ENCODE results near the gene RBM47. TPM values are rescaled to one million over a fixed set of nuclear protein-coding genes. Genes with fewer than 3 reads are reported as not detected.

Gene RBM47
- total and polyA plus RNA-seq, 10 of the 15 experiments (the other 5 are each of a cell fraction or from before 2014, with no cell fraction given) = 7.9 to 45.0 (median 28.7) TPM

DNA sequence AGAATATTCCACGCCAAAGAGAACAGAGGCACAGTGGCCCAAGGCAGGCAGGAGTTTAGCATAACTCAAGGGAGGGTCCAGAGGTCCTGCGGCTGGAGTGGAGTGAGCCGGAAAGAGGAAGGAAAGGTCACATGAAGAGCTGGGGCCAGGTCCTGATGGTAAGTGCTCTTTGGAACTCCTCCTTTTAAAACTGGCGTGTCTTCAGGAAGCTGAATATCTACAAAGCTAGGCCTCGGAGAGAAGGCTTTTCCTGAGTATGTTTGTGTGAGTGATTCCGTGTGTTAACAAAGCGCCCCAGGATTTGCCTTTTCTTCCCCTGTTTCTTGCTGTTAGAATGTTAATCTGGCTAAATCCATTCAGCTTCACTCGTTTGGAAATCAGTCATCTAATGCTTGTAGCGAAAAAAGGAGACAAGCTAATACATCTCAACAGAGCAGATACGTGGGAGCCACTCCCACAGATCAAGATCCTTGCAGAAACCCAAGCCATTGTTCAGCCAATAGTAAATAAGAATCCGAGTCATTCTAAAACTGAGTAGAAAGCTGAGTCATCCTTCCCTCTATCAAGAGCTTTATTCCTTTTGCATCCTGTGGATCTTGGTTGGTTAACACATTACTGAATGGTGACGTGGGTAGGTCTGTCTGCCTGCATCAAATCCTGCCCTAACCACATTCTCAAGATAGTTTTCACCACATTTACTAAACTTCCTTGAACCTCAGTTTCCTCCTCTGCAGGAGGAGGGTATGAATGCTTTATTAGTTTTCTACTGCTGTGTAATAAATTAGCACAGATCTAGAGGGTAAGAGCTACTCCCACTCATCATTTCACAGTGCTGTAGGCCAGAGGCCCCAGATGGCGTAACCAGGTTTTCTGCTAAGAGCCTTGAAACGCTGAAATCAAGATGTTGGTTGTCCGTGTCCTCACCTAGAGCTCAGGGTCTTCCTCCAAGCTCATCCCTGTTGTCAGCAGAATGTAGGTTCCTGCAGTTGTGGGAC lies 43.2 kb upstream of the RBM47 start (continued):
- peak; percentile 65 for TF ChIP-seq MEF2A (IDR thresholded peaks at IDR 0.05; ENCODE audit: insufficient read depth, low read depth, low read length)
- TF ChIP-seq ZNF24 (IDR thresholded peaks at IDR 0.05) = no peak
- no peak for TF ChIP-seq ZNF274 (IDR thresholded peaks at IDR 0.05; ENCODE audit: insufficient read depth, insufficient read length)
- TF ChIP-seq, protein P1, sequence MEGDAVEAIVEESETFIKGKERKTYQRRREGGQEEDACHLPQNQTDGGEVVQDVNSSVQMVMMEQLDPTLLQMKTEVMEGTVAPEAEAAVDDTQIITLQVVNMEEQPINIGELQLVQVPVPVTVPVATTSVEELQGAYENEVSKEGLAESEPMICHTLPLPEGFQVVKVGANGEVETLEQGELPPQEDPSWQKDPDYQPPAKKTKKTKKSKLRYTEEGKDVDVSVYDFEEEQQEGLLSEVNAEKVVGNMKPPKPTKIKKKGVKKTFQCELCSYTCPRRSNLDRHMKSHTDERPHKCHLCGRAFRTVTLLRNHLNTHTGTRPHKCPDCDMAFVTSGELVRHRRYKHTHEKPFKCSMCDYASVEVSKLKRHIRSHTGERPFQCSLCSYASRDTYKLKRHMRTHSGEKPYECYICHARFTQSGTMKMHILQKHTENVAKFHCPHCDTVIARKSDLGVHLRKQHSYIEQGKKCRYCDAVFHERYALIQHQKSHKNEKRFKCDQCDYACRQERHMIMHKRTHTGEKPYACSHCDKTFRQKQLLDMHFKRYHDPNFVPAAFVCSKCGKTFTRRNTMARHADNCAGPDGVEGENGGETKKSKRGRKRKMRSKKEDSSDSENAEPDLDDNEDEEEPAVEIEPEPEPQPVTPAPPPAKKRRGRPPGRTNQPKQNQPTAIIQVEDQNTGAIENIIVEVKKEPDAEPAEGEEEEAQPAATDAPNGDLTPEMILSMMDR (IDR thresholded peaks at IDR 0.05 in 2 of 3, conservative IDR thresholded peaks at IDR 0.05 in 1 of 3; ENCODE audit: control insufficient read depth in 2 of 3, extremely low read depth in 1 of 3, insufficient read depth in 1 of 3, low read depth in 3 of 3, low read length in 3 of 3) = no peak
- peak in 1 of 2 experiments; percentile 67; a peak in 2 of 4 replicates for TF ChIP-seq BHLHE40 (IDR thresholded peaks at IDR 0.05; ENCODE audit: borderline replicate concordance in 1 of 2, low read depth in 2 of 2, low read length in 1 of 2)
- TF ChIP-seq, protein P2, sequence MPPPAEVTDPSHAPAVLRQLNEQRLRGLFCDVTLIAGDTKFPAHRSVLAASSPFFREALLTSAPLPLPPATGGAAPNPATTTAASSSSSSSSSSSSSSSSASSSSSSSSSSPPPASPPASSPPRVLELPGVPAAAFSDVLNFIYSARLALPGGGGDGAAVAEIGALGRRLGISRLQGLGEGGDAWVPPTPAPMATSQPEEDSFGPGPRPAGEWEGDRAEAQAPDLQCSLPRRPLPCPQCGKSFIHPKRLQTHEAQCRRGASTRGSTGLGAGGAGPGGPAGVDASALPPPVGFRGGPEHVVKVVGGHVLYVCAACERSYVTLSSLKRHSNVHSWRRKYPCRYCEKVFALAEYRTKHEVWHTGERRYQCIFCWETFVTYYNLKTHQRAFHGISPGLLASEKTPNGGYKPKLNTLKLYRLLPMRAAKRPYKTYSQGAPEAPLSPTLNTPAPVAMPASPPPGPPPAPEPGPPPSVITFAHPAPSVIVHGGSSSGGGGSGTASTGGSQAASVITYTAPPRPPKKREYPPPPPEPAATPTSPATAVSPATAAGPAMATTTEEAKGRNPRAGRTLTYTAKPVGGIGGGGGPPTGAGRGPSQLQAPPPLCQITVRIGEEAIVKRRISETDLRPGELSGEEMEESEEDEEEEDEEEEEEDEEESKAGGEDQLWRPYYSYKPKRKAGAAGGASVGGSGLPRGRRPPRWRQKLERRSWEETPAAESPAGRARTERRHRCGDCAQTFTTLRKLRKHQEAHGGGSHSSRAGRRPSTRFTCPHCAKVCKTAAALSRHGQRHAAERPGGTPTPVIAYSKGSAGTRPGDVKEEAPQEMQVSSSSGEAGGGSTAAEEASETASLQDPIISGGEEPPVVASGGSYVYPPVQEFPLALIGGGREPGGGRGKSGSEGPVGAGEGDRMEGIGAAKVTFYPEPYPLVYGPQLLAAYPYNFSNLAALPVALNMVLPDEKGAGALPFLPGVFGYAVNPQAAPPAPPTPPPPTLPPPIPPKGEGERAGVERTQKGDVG (CRISPR knock-in tag; IDR thresholded peaks at IDR 0.05) = no peak
- TF ChIP-seq, protein P3, sequence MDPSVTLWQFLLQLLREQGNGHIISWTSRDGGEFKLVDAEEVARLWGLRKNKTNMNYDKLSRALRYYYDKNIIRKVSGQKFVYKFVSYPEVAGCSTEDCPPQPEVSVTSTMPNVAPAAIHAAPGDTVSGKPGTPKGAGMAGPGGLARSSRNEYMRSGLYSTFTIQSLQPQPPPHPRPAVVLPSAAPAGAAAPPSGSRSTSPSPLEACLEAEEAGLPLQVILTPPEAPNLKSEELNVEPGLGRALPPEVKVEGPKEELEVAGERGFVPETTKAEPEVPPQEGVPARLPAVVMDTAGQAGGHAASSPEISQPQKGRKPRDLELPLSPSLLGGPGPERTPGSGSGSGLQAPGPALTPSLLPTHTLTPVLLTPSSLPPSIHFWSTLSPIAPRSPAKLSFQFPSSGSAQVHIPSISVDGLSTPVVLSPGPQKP (IDR thresholded peaks at IDR 0.05; ENCODE audit: low read depth, low read length) = no peak
- TF ChIP-seq, protein P4, sequence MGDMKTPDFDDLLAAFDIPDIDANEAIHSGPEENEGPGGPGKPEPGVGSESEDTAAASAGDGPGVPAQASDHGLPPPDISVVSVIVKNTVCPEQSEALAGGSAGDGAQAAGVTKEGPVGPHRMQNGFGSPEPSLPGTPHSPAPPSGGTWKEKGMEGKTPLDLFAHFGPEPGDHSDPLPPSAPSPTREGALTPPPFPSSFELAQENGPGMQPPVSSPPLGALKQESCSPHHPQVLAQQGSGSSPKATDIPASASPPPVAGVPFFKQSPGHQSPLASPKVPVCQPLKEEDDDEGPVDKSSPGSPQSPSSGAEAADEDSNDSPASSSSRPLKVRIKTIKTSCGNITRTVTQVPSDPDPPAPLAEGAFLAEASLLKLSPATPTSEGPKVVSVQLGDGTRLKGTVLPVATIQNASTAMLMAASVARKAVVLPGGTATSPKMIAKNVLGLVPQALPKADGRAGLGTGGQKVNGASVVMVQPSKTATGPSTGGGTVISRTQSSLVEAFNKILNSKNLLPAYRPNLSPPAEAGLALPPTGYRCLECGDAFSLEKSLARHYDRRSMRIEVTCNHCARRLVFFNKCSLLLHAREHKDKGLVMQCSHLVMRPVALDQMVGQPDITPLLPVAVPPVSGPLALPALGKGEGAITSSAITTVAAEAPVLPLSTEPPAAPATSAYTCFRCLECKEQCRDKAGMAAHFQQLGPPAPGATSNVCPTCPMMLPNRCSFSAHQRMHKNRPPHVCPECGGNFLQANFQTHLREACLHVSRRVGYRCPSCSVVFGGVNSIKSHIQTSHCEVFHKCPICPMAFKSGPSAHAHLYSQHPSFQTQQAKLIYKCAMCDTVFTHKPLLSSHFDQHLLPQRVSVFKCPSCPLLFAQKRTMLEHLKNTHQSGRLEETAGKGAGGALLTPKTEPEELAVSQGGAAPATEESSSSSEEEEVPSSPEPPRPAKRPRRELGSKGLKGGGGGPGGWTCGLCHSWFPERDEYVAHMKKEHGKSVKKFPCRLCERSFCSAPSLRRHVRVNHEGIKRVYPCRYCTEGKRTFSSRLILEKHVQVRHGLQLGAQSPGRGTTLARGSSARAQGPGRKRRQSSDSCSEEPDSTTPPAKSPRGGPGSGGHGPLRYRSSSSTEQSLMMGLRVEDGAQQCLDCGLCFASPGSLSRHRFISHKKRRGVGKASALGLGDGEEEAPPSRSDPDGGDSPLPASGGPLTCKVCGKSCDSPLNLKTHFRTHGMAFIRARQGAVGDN (IDR thresholded peaks at IDR 0.05) = peak; percentile 72
- no peak for TF ChIP-seq RELA (IDR thresholded peaks at IDR 0.05; ENCODE audit: borderline replicate concordance, partially characterized antibody)
- 0 out of 2 replicates have a peak, but pooled peaks have one; percentile 55 for TF ChIP-seq ZNF217 (IDR thresholded peaks at IDR 0.05)
- peak; percentile 81; the same call in 1 of the 2 replicates for TF ChIP-seq CREM (IDR thresholded peaks at IDR 0.05; ENCODE audit: low read depth)
- no peak for TF ChIP-seq NR2C2 (IDR thresholded peaks at IDR 0.05; ENCODE audit: borderline replicate concordance, control insufficient read depth, insufficient read length, low read depth)
- peak; percentile 87 for TF ChIP-seq NFYB (IDR thresholded peaks at IDR 0.05; ENCODE audit: insufficient read depth, low read depth, low read length)
- TF ChIP-seq RCOR1 (conservative IDR thresholded peaks at IDR 0.05; ENCODE audit: low read depth, low read length) = no peak
- TF ChIP-seq, protein P5, sequence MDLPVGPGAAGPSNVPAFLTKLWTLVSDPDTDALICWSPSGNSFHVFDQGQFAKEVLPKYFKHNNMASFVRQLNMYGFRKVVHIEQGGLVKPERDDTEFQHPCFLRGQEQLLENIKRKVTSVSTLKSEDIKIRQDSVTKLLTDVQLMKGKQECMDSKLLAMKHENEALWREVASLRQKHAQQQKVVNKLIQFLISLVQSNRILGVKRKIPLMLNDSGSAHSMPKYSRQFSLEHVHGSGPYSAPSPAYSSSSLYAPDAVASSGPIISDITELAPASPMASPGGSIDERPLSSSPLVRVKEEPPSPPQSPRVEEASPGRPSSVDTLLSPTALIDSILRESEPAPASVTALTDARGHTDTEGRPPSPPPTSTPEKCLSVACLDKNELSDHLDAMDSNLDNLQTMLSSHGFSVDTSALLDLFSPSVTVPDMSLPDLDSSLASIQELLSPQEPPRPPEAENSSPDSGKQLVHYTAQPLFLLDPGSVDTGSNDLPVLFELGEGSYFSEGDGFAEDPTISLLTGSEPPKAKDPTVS (IDR thresholded peaks at IDR 0.05; ENCODE audit: low read depth, low read length) = no peak

All from GM12878 (cell line).